Measurements from ENCODE around the gene ACSL3.

Gene ACSL3

GRCh38 chr2:222944971-222945740 lies 84.3 kb downstream of the ACSL3 start:
- no peaks in the 10 kb centered on the region for H3K27me3 ChIP-seq (ENCODE audit: insufficient read depth, poor library complexity, severe bottlenecking)
- DNase-seq (ENCODE audit: low read depth in 1 of 2, low spot score in 1 of 2) = no peak
- no peak overlapping the region for H3K27ac ChIP-seq (replicated peaks)
- TF ChIP-seq, protein P1, sequence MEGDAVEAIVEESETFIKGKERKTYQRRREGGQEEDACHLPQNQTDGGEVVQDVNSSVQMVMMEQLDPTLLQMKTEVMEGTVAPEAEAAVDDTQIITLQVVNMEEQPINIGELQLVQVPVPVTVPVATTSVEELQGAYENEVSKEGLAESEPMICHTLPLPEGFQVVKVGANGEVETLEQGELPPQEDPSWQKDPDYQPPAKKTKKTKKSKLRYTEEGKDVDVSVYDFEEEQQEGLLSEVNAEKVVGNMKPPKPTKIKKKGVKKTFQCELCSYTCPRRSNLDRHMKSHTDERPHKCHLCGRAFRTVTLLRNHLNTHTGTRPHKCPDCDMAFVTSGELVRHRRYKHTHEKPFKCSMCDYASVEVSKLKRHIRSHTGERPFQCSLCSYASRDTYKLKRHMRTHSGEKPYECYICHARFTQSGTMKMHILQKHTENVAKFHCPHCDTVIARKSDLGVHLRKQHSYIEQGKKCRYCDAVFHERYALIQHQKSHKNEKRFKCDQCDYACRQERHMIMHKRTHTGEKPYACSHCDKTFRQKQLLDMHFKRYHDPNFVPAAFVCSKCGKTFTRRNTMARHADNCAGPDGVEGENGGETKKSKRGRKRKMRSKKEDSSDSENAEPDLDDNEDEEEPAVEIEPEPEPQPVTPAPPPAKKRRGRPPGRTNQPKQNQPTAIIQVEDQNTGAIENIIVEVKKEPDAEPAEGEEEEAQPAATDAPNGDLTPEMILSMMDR (IDR thresholded peaks at IDR 0.05; ENCODE audit: insufficient read depth, low read length) = no peak
- TF ChIP-seq REST (IDR thresholded peaks at IDR 0.05; ENCODE audit: insufficient replicate concordance, low read depth) = no peak
- TF ChIP-seq GABPA (IDR thresholded peaks at IDR 0.05; ENCODE audit: low read depth) = no peak
- no peak for TF ChIP-seq SPI1 (IDR thresholded peaks at IDR 0.05; ENCODE audit: borderline replicate concordance, low read depth)
- no peak for TF ChIP-seq POLR2AphosphoS5 (IDR thresholded peaks at IDR 0.05; ENCODE audit: low read depth)
- no peak overlapping the region for H3K4me3 ChIP-seq (replicated peaks; ENCODE audit: insufficient read depth, low read length)

DNA sequence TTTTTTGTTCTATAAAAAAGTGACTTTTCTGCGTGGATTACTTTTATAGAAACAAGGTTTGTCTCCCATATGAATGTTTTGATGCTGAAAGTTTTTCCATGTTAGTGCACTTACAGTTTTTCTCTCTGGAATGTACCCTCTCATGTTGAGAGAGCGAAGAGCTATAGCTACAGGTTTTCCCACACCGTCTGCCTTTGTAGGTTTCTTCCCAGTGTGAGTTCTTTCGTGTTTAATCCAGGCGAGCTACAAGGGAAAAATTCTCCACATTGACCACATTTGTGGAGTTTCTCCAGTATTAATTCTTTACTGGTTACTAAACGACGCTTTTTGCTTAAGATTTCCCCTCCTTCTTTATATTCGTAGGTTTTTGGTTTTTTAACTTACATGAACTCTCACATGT lies 85.1 kb downstream of the ACSL3 start:
- TF ChIP-seq GABPA (IDR thresholded peaks at IDR 0.05; ENCODE audit: low read depth) (no peak), REST (IDR thresholded peaks at IDR 0.05; ENCODE audit: insufficient replicate concordance, low read depth) (no peak), SPI1 (IDR thresholded peaks at IDR 0.05; ENCODE audit: borderline replicate concordance, low read depth) (no peak), POLR2AphosphoS5 (IDR thresholded peaks at IDR 0.05; ENCODE audit: low read depth) (no peak)
- TF ChIP-seq, protein P1 (IDR thresholded peaks at IDR 0.05; ENCODE audit: insufficient read depth, low read length) = no peak
- H3K27ac ChIP-seq (replicated peaks) = no peak overlapping the region
- H3K4me3 ChIP-seq (replicated peaks; ENCODE audit: insufficient read depth, low read length) = no peak overlapping the region
- no peak for DNase-seq (ENCODE audit: low read depth in 1 of 2, low spot score in 1 of 2)
- H3K27me3 ChIP-seq (ENCODE audit: insufficient read depth, poor library complexity, severe bottlenecking) = no peaks in the 10 kb centered on the region

- Histone ChIP-seq H3K4me3 (replicated peaks; ENCODE audit: insufficient read depth, low read length) (no peak overlapping the region), H3K27ac (replicated peaks) (no peak overlapping the region), H3K27me3 (ENCODE audit: insufficient read depth, poor library complexity, severe bottlenecking) (no peaks in the 10 kb centered on the region)
- no peak for TF ChIP-seq SPI1 (IDR thresholded peaks at IDR 0.05; ENCODE audit: borderline replicate concordance, low read depth)
- TF ChIP-seq REST (IDR thresholded peaks at IDR 0.05; ENCODE audit: insufficient replicate concordance, low read depth) = no peak
- DNase-seq (ENCODE audit: low read depth in 1 of 2, low spot score in 1 of 2) = no peak
Observed at GRCh38 chr2:222946700-222947287, 86.0 kb downstream of the ACSL3 start.
